ENCODE results near the gene PEX10.

PEX10 gene

DNA sequence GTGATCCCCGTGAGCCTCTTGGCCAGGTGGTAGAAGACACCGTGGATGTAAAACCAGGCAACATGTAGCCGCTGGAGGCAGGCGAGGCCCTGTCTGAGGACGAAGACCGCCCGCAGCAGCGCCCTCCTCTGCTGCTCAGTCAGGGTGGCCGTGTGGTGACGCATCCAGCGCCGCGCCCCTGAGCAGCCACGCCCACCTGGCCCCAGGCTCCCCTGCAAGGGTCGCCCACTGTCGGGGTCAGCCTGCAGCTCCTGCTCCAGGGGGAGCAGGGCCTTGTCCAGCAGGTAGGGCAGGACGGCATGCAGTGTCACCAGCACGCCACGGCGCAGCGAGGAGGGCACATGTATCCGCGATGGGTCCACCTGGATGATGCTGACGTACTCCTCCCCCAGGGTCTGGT is 3.9 kb downstream of the PEX10 start:
- Histone ChIP-seq H3K36me3 (peaks cover 34% of the 10 kb centered on the region), H3K27ac (no peak overlapping the region), H3K27me3 (no peaks in the 10 kb centered on the region), H3K4me3 (ENCODE audit: low read depth in 1 of 2, low read length in 1 of 2) (no peak overlapping the region), H3K9me3 (no peaks in the 10 kb centered on the region), H3K4me1 (ENCODE audit: control insufficient read depth in 1 of 2, insufficient read depth in 1 of 2, low read depth in 1 of 2, low read length in 1 of 2) (peaks cover 14 to 18% of the 10 kb centered on the region in 2 experiments)
- TF ChIP-seq, protein P1, sequence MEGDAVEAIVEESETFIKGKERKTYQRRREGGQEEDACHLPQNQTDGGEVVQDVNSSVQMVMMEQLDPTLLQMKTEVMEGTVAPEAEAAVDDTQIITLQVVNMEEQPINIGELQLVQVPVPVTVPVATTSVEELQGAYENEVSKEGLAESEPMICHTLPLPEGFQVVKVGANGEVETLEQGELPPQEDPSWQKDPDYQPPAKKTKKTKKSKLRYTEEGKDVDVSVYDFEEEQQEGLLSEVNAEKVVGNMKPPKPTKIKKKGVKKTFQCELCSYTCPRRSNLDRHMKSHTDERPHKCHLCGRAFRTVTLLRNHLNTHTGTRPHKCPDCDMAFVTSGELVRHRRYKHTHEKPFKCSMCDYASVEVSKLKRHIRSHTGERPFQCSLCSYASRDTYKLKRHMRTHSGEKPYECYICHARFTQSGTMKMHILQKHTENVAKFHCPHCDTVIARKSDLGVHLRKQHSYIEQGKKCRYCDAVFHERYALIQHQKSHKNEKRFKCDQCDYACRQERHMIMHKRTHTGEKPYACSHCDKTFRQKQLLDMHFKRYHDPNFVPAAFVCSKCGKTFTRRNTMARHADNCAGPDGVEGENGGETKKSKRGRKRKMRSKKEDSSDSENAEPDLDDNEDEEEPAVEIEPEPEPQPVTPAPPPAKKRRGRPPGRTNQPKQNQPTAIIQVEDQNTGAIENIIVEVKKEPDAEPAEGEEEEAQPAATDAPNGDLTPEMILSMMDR (IDR thresholded peaks at IDR 0.05): no peak

DNA sequence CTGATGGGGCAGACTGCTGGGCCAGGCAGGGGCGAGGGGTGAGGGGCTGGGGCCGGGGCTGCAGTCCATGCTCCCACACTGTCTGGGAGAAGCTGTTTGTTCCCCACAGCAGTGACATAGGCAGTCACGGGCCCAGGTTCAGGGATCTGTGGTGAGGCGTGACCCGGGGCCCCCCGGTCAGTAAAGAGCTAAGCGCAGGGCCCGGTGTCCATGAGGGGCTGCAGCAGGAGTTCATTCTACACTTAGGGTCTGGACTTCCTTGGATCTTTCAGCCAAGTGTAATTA is 4.4 kb downstream of the PEX10 start:
- TF ChIP-seq, protein P1 (IDR thresholded peaks at IDR 0.05): no peak
- H3K9me3 ChIP-seq: no peaks in the 10 kb centered on the region
- no peak overlapping the region for H3K4me3 ChIP-seq (ENCODE audit: low read depth in 1 of 2, low read length in 1 of 2)
- no peak overlapping the region for H3K27ac ChIP-seq
- H3K4me1 ChIP-seq (ENCODE audit: control insufficient read depth in 1 of 2, insufficient read depth in 1 of 2, low read depth in 1 of 2, low read length in 1 of 2): peaks cover 9 to 13% of the 10 kb centered on the region in 2 experiments
- H3K36me3 ChIP-seq: peaks cover 39% of the 10 kb centered on the region
- no peaks in the 10 kb centered on the region for H3K27me3 ChIP-seq

DNA sequence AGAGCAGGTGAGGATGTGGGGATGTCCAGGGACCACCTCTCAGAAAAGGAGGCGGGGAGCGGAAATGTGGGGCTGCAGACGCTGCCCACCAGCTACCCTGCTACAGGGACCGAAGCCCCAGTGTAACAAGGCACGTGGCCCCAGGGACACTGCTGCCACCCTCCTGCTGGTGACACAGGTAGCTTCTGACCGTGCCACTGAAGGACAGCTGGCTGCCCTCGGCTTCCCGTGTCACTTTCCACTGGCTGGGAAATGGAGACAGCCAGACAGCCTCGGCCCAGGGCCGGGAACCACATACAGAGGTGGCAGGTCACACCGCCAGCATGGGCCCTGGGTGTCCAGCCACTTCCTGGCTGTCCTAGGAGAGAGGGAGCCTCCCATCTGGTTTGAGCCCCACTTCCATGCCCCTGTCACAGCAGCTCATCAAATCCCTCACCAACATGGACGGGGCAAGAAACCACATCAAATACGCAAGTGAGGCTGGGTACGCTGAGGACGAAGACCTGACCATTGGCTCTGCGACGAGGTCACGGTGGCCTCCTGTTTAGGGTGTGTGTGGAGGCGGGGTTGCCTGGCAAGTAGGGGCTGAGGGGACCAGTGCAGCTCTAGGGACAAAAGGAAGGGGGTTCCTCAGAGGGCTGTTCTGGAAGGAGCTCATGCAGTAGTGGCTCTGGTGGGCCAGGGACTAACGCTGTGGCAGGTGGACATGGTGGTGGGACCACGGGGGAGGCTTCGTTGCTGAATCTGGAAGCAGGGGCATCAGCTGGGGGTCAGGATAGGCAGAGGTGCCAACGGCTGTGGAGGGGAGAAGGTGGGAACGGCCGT is 5.0 kb downstream of the PEX10 start:
- TF ChIP-seq, protein P1 (IDR thresholded peaks at IDR 0.05): no peak
- H3K36me3 ChIP-seq: peaks cover 45% of the 10 kb centered on the region
- H3K9me3 ChIP-seq: no peaks in the 10 kb centered on the region
- H3K4me1 ChIP-seq (ENCODE audit: control insufficient read depth in 1 of 2, insufficient read depth in 1 of 2, low read depth in 1 of 2, low read length in 1 of 2): peaks cover 7 to 10% of the 10 kb centered on the region in 2 experiments
- no peak overlapping the region for H3K4me3 ChIP-seq (ENCODE audit: low read depth in 1 of 2, low read length in 1 of 2)
- H3K27ac ChIP-seq: no peak overlapping the region
- no peaks in the 10 kb centered on the region for H3K27me3 ChIP-seq

DNA sequence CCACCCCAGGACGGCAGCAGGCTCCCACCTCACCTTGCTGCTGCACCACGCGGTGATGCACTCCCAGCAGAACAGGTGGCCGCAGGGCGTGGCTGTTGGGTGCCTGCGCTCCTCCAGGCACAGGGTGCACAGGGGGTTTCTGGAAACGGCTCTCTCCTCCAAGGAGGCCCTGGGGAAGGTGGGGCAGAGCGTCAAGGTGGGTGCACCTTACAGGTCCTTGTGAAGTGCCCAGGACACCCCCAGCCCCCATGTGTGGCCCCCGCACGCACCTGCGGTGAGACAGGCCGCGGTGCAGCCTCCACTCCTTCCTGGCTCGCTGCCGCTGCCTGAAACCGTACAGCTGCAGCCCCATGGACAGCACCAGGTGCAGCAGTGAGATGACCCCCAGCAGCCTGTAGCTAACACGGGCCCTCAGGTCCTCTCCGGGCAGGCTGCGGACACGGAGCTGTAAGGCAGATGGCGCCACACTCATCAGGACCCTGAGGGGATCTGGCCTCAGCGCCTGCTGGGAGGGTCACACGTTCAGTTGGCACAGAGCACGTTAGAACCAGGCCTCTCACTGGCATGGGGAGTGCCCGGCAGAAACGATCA is 5.8 kb downstream of the PEX10 start:
- no peak overlapping the region for H3K27ac ChIP-seq
- H3K27me3 ChIP-seq: no peaks in the 10 kb centered on the region
- no peak overlapping the region for H3K4me3 ChIP-seq (ENCODE audit: low read depth in 1 of 2, low read length in 1 of 2)
- H3K36me3 ChIP-seq: peaks cover 53% of the 10 kb centered on the region
- TF ChIP-seq, protein P1 (IDR thresholded peaks at IDR 0.05): no peak
- H3K9me3 ChIP-seq: no peaks in the 10 kb centered on the region
- H3K4me1 ChIP-seq (ENCODE audit: control insufficient read depth in 1 of 2, insufficient read depth in 1 of 2, low read depth in 1 of 2, low read length in 1 of 2): peaks cover under 1 to 2% of the 10 kb centered on the region in 2 experiments

DNA sequence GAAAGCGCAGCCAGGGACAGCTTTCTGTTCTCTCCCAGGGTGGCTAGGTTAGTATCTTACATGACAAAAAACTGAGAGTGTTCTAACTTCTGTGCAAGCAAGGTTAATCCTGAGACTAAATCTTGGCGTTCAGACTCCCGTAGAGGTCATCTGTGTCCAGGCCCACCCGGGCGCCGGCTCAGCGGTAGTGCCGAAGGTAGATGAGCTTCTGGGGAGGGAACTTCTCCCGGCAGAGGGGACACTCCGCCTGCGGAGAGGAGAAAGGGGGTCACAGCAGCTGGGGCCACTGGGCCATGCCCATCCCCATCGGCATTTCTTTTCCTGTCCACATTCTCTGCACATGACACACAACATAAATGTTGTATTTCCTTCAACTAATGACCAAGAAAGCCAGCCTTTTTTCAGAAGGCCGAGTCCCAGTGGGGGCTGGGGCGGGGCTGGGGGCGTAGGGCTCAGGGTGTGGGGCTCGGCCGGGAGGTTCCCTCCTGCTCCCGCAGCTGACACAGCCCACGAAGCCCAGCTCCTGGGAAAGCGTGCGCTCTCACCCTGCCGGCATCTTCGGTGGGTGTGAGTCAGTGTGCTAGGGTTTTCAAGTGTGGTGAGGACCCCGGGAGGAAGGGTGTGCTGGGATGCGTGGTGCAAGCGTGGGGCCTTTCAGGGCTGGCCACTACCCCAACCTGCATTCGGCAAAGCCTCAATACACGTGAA is 6.6 kb downstream of the PEX10 start:
- no peaks in the 10 kb centered on the region for H3K4me1 ChIP-seq (ENCODE audit: control insufficient read depth in 1 of 2, insufficient read depth in 1 of 2, low read depth in 1 of 2, low read length in 1 of 2)
- H3K27me3 ChIP-seq: no peaks in the 10 kb centered on the region
- TF ChIP-seq, protein P1 (IDR thresholded peaks at IDR 0.05): no peak
- peak overlapping the region; percentile 2 for H3K27ac ChIP-seq
- H3K36me3 ChIP-seq: peaks cover 59% of the 10 kb centered on the region
- no peaks in the 10 kb centered on the region for H3K9me3 ChIP-seq
- H3K4me3 ChIP-seq (ENCODE audit: low read depth in 1 of 2, low read length in 1 of 2): no peak overlapping the region

All from neutrophil (primary cell).